ENCODE measurements around the gene MAML2. TPM values are rescaled to one million over a fixed set of nuclear protein-coding genes. Genes with fewer than 3 reads are reported as not detected.

Gene MAML2
- polyA plus RNA-seq, 3 donors: 0.57 to 7.6 (median 1.2) TPM

- no peaks in the 10 kb centered on the region for H3K9me3 ChIP-seq (replicated peaks in 1 of 2; ENCODE audit: control insufficient read depth in 1 of 2, insufficient read depth in 1 of 2, low read length in 2 of 2)
- peak overlapping the region in 1 of 2 donors; percentile 78 for H3K27ac ChIP-seq (ENCODE audit: low read depth in 1 of 2, low read length in 2 of 2)
- Mint-ChIP-seq H3K27ac (peak overlapping the region; percentile 85 to 96 (median 91)), H3K4me1 (peaks cover 47% of the 10 kb centered on the region), H3K9me3 (no peaks in the 10 kb centered on the region), H3K36me3 (peaks cover 7 to 12% of the 10 kb centered on the region in 2 donors), H3K27me3 (ENCODE audit: low read depth in 3 of 3) (peaks cover 0 to 4% (median 2%) of the 10 kb centered on the region in 3 donors), H3K4me3 (no peak overlapping the region)
- intact Hi-C loops (cut with micrococcal nuclease): loop anchor here in 1 of 2 donors (10.0 kb wide), 1 partner anchor 114 kb away; no protein-coding TSS in a partner anchor
- peak overlapping the region in 1 of 3 experiments; percentile 22 for H3K4me3 ChIP-seq (replicated peaks in 1 of 3; ENCODE audit: low read depth in 2 of 3, low read length in 3 of 3)
- peaks cover 41 to 42% of the 10 kb centered on the region in 2 donors for H3K4me1 ChIP-seq (ENCODE audit: control insufficient read depth in 1 of 2, insufficient read depth in 2 of 2, low read length in 2 of 2)
- no peak overlapping the region for H2AFZ ChIP-seq (ENCODE audit: insufficient read depth, low read depth, low read length, poor library complexity, severe bottlenecking)
- H3K79me2 ChIP-seq (ENCODE audit: insufficient read depth, low read length): no peaks in the 10 kb centered on the region
- WGBS (ENCODE audit: insufficient coverage): no CpG with 5 or more reads among the region's 3 CpGs
- TF ChIP-seq, protein P1, sequence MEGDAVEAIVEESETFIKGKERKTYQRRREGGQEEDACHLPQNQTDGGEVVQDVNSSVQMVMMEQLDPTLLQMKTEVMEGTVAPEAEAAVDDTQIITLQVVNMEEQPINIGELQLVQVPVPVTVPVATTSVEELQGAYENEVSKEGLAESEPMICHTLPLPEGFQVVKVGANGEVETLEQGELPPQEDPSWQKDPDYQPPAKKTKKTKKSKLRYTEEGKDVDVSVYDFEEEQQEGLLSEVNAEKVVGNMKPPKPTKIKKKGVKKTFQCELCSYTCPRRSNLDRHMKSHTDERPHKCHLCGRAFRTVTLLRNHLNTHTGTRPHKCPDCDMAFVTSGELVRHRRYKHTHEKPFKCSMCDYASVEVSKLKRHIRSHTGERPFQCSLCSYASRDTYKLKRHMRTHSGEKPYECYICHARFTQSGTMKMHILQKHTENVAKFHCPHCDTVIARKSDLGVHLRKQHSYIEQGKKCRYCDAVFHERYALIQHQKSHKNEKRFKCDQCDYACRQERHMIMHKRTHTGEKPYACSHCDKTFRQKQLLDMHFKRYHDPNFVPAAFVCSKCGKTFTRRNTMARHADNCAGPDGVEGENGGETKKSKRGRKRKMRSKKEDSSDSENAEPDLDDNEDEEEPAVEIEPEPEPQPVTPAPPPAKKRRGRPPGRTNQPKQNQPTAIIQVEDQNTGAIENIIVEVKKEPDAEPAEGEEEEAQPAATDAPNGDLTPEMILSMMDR (IDR thresholded peaks at IDR 0.05): no peak
- H4K20me1 ChIP-seq (ENCODE audit: insufficient read depth, low read length): no peaks in the 10 kb centered on the region
- H3K4me2 ChIP-seq (replicated peaks; ENCODE audit: extremely low read depth, low read length, poor library complexity, severe bottlenecking): peak overlapping the region; percentile 28
- H3K36me3 ChIP-seq (replicated peaks in 1 of 2; ENCODE audit: control insufficient read depth in 1 of 2, insufficient read depth in 2 of 2, low read length in 2 of 2): no peaks in the 10 kb centered on the region
- DNase-seq: peak in 1 of 3 donors; percentile 27
- no peaks in the 10 kb centered on the region for H3K27me3 ChIP-seq (ENCODE audit: control insufficient read depth in 2 of 2, insufficient read depth in 2 of 2, low read length in 2 of 2)
- H3K9ac ChIP-seq (ENCODE audit: insufficient read depth, low read length, poor library complexity, severe bottlenecking): no peak overlapping the region
These were observed 173.7 kb downstream of the MAML2 start for GRCh38 chr11:96169250-96169649.

DNA sequence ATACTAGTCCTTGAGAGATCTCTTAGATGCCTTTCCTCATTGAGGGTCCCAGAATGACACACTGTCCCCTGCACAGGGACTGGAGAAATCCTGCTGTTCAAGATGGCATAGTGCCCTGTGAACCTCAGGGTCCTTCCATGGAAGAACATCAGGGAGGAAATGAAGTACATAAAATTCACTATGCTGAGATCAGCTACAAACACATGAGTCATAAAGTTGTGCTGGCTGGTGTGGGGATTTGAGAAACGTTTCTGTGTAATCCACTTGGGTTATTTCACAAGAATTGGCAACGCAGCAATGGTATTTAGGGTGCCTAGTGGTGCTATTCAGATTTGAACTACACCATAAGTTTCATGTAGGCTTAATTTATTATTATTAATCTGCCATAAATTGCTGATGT, 174.4 kb downstream of the MAML2 start:
- H3K4me3 Mint-ChIP-seq: no peak overlapping the region
- no CpG with 5 or more reads among the region's 2 CpGs for WGBS (ENCODE audit: insufficient coverage)
- peak overlapping the region; percentile 28 for H3K4me2 ChIP-seq (replicated peaks; ENCODE audit: extremely low read depth, low read length, poor library complexity, severe bottlenecking)

More for the DNA sequence above, 174.4 kb downstream of the MAML2 start:
- Histone ChIP-seq H2AFZ (ENCODE audit: insufficient read depth, low read depth, low read length, poor library complexity, severe bottlenecking) (no peak overlapping the region), H3K27ac (ENCODE audit: low read depth in 1 of 2, low read length in 2 of 2) (peak overlapping the region; percentile 16 to 78), H3K36me3 (replicated peaks in 1 of 2; ENCODE audit: control insufficient read depth in 1 of 2, insufficient read depth in 2 of 2, low read length in 2 of 2) (no peaks in the 10 kb centered on the region), H3K4me1 (ENCODE audit: control insufficient read depth in 1 of 2, insufficient read depth in 2 of 2, low read length in 2 of 2) (peaks cover 37% of the 10 kb centered on the region in 2 donors), H3K9ac (ENCODE audit: insufficient read depth, low read length, poor library complexity, severe bottlenecking) (no peak overlapping the region), H3K79me2 (ENCODE audit: insufficient read depth, low read length) (no peaks in the 10 kb centered on the region), H3K27me3 (ENCODE audit: control insufficient read depth in 2 of 2, insufficient read depth in 2 of 2, low read length in 2 of 2) (no peaks in the 10 kb centered on the region), H3K9me3 (replicated peaks in 1 of 2; ENCODE audit: control insufficient read depth in 1 of 2, insufficient read depth in 1 of 2, low read length in 2 of 2) (no peaks in the 10 kb centered on the region), H4K20me1 (ENCODE audit: insufficient read depth, low read length) (no peaks in the 10 kb centered on the region), H3K4me3 (replicated peaks in 1 of 3; ENCODE audit: low read depth in 2 of 3, low read length in 3 of 3) (peak overlapping the region in 1 of 3 experiments; percentile 22)
- Mint-ChIP-seq H3K4me1 (peaks cover 43% of the 10 kb centered on the region), H3K27me3 (ENCODE audit: low read depth in 3 of 3) (peaks cover 0 to 4% (median 3%) of the 10 kb centered on the region in 3 donors), H3K9me3 (no peaks in the 10 kb centered on the region), H3K27ac (peak overlapping the region; percentile 85 to 96 (median 91)), H3K36me3 (peaks cover 7 to 12% of the 10 kb centered on the region in 2 donors)
- intact Hi-C loops (cut with micrococcal nuclease): loop anchor here in 1 of 2 donors (10.0 kb wide), 1 partner anchor 114 kb away; no protein-coding TSS in a partner anchor
- peak; percentile 84 to 94 (median 94) for DNase-seq
- TF ChIP-seq, protein P1 (IDR thresholded peaks at IDR 0.05): no peak
